Endothelial cell of umbilical vein (primary cell): ENCODE data around the gene SEMA5A. TPM values are rescaled to one million over a fixed set of nuclear protein-coding genes. Genes with fewer than 3 reads are reported as not detected.

Experiments
- BruUV-seq: library from RNA; stranded (reverse); fragments of 400-500 nt; replicated peaks from 2 replicates; lab custom pipeline; 2021; lab: Mats Ljungman, UMichigan
- CTCF ChIA-PET: fragments of 300-600, 350-600 bp; sonication (Branson Sonifier 250); formaldehyde crosslinking; loops from one replicate; lab custom pipeline; 2021; ENCODE audit warnings: antibody characterized with exemption, inconsistent platforms; lab: Charles Lee
- POLR2A ChIA-PET: fragments of 300-600, 350-600 bp; sonication (Branson Sonifier 250); formaldehyde crosslinking; loops from one replicate; lab custom pipeline; 2021; ENCODE audit warnings: antibody characterized with exemption, inconsistent platforms; lab: Charles Lee
- DNase-seq: peaks from one replicate; pipeline ENCODE4 v3.0.0-alpha.2; 2011; ENCODE audit warnings: low read depth, low spot score
- FAIRE-seq: peaks from 2 replicates; lab custom pipeline; 2011; peaks lifted over from hg19 to GRCh38; lab: Jason Lieb, UNC
- H2AFZ ChIP-seq: 2 replicates; pipeline ENCODE4 v1.6.0; 2012; ENCODE audit warnings: low read depth, low read length, control low read depth, inconsistent platforms
- H3K27ac ChIP-seq: 2 replicates; pipeline ENCODE4 v1.5.1; 2011; ENCODE audit warnings: low read depth, mild to moderate bottlenecking, control low read depth, low read length, moderate library complexity; ENCODE audit not compliant: insufficient read depth
- H3K27me3 ChIP-seq, 2 experiments: 2 replicates each; pipeline versions ENCODE4 v1.6.0 to v1.6.1; 2011; ENCODE audit warnings: low read length in 2 of 2, mixed read lengths in 1 of 2; ENCODE audit not compliant: control insufficient read depth in 2 of 2, insufficient read depth in 2 of 2
- H3K36me3 ChIP-seq, 2 experiments: 2 replicates in 1 of 2; 3 replicates in 1 of 2; pipeline ENCODE4 v1.5.1; 2011; ENCODE audit warnings: low read length in 2 of 2, mild to moderate bottlenecking in 1 of 2, moderate library complexity in 1 of 2; ENCODE audit not compliant: control insufficient read depth in 2 of 2, insufficient read depth in 2 of 2; ENCODE audit errors: extremely low read depth in 1 of 2
- H3K4me1 ChIP-seq: 3 replicates; pipeline ENCODE4 v1.5.1; 2011; ENCODE audit warnings: mild to moderate bottlenecking, low read length; ENCODE audit not compliant: control insufficient read depth, insufficient read depth; ENCODE audit errors: extremely low read depth
- H3K4me2 ChIP-seq: 2 replicates; pipeline ENCODE4 v1.6.1; 2011; ENCODE audit warnings: low read length, control low read depth, mixed read lengths; ENCODE audit not compliant: insufficient read depth
- H3K4me3 ChIP-seq, 3 experiments: fragments of 200-600 bp in 1 of 3; sonication (generic), shearing (Covaris generic) in 1 of 3; replicated peaks in 1 of 3; 2 replicates each; pipeline ENCODE4 v1.5.1; 2011 to 2016; ENCODE audit warnings: control low read depth in 3 of 3, low read length in 3 of 3, mild to moderate bottlenecking in 2 of 3, inconsistent platforms in 1 of 3, low read depth in 1 of 3, moderate library complexity in 1 of 3; ENCODE audit not compliant: insufficient read depth in 1 of 3
- H3K79me2 ChIP-seq: 2 replicates; pipeline ENCODE4 v1.6.0; 2012; ENCODE audit warnings: low read length, inconsistent platforms; ENCODE audit not compliant: control insufficient read depth, insufficient read depth
- H3K9ac ChIP-seq: replicated peaks from 2 replicates; pipeline ENCODE3; 2011; ENCODE audit warnings: low read length, control low read depth; ENCODE audit not compliant: insufficient read depth; ENCODE audit errors: extremely low read depth
- H3K9me1 ChIP-seq: replicated peaks from 3 replicates; pipeline ENCODE4 v1.6.0; 2011; ENCODE audit warnings: mild to moderate bottlenecking, low read length; ENCODE audit not compliant: control insufficient read depth, insufficient read depth; ENCODE audit errors: extremely low read depth
- H3K9me3 ChIP-seq: replicated peaks from 2 replicates; pipeline ENCODE4 v1.5.1; 2012; ENCODE audit warnings: low read length, inconsistent platforms; ENCODE audit not compliant: control insufficient read depth, insufficient read depth
- H4K20me1 ChIP-seq: replicated peaks from 2 replicates; pipeline ENCODE3; 2011; ENCODE audit warnings: mild to moderate bottlenecking, low read length; ENCODE audit not compliant: control insufficient read depth, insufficient read depth; ENCODE audit errors: extremely low read depth
- EZH2 ChIP-seq: IDR thresholded peaks from 2 replicates; pipeline ENCODE4 v1.6.1; 2012; ENCODE audit warnings: borderline replicate concordance, low read depth, mild to moderate bottlenecking, moderate library complexity, low read length, inconsistent platforms; ENCODE audit not compliant: severe bottlenecking
- FOS ChIP-seq: IDR thresholded peaks from 2 replicates; pipeline ENCODE4 v1.6.1; 2011; ENCODE audit warnings: mild to moderate bottlenecking, low read length, moderate library complexity, borderline replicate concordance; ENCODE audit not compliant: insufficient read depth
- GATA2 ChIP-seq: IDR thresholded peaks from 2 replicates; pipeline ENCODE4 v1.7.0; 2011; ENCODE audit warnings: low read depth, mild to moderate bottlenecking, moderate library complexity, mixed read lengths, low read length; ENCODE audit not compliant: insufficient read length, insufficient read depth
- JUN ChIP-seq: IDR thresholded peaks from 2 replicates; pipeline ENCODE4 v1.6.1; 2011; ENCODE audit warnings: borderline replicate concordance, low read depth; ENCODE audit not compliant: insufficient read length, insufficient read depth
- MYC ChIP-seq: IDR thresholded peaks from one replicate; pipeline ENCODE4 v1.6.1; 2011; ENCODE audit warnings: mild to moderate bottlenecking, low read depth, low read length
- POLR2A ChIP-seq: IDR thresholded peaks from 2 replicates; pipeline ENCODE4 v1.6.1; 2012; ENCODE audit warnings: low read depth, mild to moderate bottlenecking, control low read depth, low read length
- POLR2AphosphoS5 ChIP-seq: IDR thresholded peaks from 2 replicates; pipeline ENCODE4 v1.6.1; 2012; ENCODE audit warnings: low read depth, mild to moderate bottlenecking, control low read depth, low read length, moderate library complexity; ENCODE audit not compliant: insufficient read depth
- dilution Hi-C: fragments of 300-500 bp; cut with MboI; formaldehyde crosslinking; loops from one replicate; pipeline ENCODE4 v1.15.0; 2019; ENCODE audit warnings: low sequenced_read_pairs; ENCODE audit not compliant: extremely low pct_ligation_motif_present
- intact Hi-C: fragments of 100-400 bp; cut with micrococcal nuclease; formaldehyde crosslinking; loops from one replicate; pipeline ENCODE4 v1.10.0; 2022
- polyA plus RNA-seq, 4 experiments: library from polyadenylated mRNA; depleted of rRNA in 3 of 4; stranded (reverse) in 3 of 4; unstranded in 1 of 4; fragments of >200 nt; gene quantifications; 2 replicates each; pipeline versions ENCODE4 v1.2.1 to v1.2.3, GENCODE V29; 2011 to 2012; ENCODE audit warnings: missing spikeins in 1 of 4
- total RNA-seq: library from RNA; stranded (reverse); gene quantifications from 2 replicates; pipeline ENCODE4 v1.2.3, GENCODE V29; 2021
- TF ChIP-seq, protein P1 (sequence below): IDR thresholded peaks from 2 replicates; pipeline ENCODE4 v1.6.1; 2011; ENCODE audit not compliant: insufficient read depth, insufficient read length
- TF ChIP-seq, protein P2 (sequence below), 2 donors: IDR thresholded peaks; 1 replicate in 1 of 2; 2 replicates in 1 of 2; pipeline ENCODE4 v1.5.1; 2011; ENCODE audit warnings: low read length in 2 of 2, mild to moderate bottlenecking in 2 of 2, moderate library complexity in 2 of 2, control low read depth in 1 of 2, inconsistent platforms in 1 of 2, low read depth in 1 of 2; ENCODE audit not compliant: insufficient read depth in 1 of 2; ENCODE audit errors: extremely low read depth in 1 of 2

SEMA5A gene
- total and polyA plus RNA-seq, 2 donors (not counting 3 experiments of a cell fraction or from before 2014, with no cell fraction given) = 0.04 to 0.06 TPM

DNA sequence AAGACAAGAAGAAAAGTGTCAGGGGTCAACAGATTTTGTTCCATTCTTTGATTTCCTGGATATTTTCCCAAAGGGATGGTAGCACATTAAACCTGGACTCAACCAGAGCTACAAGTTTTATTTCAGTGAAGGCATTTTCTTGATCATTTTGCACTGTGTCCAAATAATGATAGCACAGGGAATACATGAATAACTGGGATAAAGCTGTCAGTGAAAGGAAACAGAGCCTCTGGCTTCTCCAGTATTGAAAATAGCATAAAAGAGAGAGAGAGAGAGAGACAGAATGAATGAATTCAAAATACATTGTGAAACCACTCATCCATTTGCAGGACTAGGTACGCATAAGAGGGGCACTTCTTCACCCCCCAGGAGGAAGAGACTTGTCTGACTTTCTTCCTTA, 43.0 kb downstream of the SEMA5A start:
- no peak overlapping the region for H3K27ac ChIP-seq
- H4K20me1 ChIP-seq = no peaks in the 10 kb centered on the region
- intact Hi-C loops (no loop called here), dilution Hi-C loops (no loop called here)
- H3K79me2 ChIP-seq = no peaks in the 10 kb centered on the region
- H3K9me1 ChIP-seq = no peaks in the 10 kb centered on the region
- no peak for FAIRE-seq
- POLR2A ChIA-PET = no interaction called here
- H3K4me2 ChIP-seq = no peak overlapping the region
- H3K4me3 ChIP-seq = no peak overlapping the region
- no peak overlapping the region for H2AFZ ChIP-seq
- H3K27me3 ChIP-seq = no peaks in the 10 kb centered on the region
- H3K9ac ChIP-seq = no peak overlapping the region
- no peak for DNase-seq
- H3K9me3 ChIP-seq = no peaks in the 10 kb centered on the region
- H3K4me1 ChIP-seq = no peaks in the 10 kb centered on the region
- TF ChIP-seq EZH2 (no peak), GATA2 (no peak), POLR2AphosphoS5 (no peak), JUN (no peak), MYC (no peak), POLR2A (no peak), FOS (no peak)
- TF ChIP-seq, protein P1, sequence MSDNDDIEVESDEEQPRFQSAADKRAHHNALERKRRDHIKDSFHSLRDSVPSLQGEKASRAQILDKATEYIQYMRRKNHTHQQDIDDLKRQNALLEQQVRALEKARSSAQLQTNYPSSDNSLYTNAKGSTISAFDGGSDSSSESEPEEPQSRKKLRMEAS = no peak
- TF ChIP-seq, protein P2, sequence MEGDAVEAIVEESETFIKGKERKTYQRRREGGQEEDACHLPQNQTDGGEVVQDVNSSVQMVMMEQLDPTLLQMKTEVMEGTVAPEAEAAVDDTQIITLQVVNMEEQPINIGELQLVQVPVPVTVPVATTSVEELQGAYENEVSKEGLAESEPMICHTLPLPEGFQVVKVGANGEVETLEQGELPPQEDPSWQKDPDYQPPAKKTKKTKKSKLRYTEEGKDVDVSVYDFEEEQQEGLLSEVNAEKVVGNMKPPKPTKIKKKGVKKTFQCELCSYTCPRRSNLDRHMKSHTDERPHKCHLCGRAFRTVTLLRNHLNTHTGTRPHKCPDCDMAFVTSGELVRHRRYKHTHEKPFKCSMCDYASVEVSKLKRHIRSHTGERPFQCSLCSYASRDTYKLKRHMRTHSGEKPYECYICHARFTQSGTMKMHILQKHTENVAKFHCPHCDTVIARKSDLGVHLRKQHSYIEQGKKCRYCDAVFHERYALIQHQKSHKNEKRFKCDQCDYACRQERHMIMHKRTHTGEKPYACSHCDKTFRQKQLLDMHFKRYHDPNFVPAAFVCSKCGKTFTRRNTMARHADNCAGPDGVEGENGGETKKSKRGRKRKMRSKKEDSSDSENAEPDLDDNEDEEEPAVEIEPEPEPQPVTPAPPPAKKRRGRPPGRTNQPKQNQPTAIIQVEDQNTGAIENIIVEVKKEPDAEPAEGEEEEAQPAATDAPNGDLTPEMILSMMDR (IDR thresholded peaks at IDR 0.05; ENCODE audit: extremely low read depth in 1 of 2, insufficient read depth in 1 of 2, low read depth in 1 of 2, low read length in 2 of 2) = no peak
- no peaks in the 10 kb centered on the region for H3K36me3 ChIP-seq
- no TSS peak for BruUV-seq
- CTCF ChIA-PET = no interaction called here
